ENCODE results near the gene IFT27.
"Not testable (repeated sequence)": the region's sequence is repeated elsewhere in the genome, so short reads cannot be mapped to it uniquely, and the experiment has no call there.

IFT27 gene

DNA sequence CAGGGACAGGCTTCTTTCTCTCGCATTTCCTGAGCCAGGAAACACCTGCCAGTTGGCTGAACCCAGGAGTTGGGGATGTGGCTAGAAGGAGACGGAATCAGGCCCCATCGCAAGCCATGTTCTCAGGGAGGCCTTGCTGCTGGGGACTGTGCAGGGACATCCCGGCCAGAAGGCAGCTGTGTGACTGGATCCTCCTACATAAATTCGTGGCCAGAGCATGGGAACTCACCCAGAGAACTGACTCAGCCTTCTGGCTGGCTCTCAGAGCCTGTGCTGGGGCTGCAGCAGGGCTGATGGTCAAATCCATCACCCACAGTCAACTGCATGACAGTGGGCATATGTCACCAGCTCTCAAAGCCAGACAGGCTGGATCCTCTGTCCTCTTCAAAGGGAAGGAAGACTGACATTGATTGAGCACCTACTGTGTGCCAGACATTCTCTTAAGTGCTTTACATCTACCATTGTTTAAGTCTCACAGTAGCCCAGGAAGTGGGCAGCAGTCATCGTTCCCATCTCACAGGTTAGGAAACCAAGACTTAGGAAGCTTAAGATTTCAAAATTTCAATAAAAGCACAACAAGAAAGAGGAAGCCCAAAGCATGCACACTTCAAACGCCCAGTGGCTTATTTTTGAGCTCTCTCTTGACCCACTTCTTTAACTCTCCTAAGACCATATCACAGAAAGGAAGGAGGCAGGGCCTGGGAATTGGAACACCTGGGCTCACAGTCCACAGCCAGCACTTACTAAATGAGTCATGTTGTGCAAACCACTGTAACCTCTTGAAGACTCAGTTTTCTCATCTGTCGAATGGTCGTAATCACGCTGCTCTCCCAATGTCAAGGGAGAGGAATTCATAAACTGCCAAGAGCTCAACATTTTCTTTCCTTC, 41.5 kb downstream of the IFT27 start:
- H3K4me3 Mint-ChIP-seq, result no peak overlapping the region
- H3K27ac Mint-ChIP-seq, result no peak overlapping the region
- H3K36me3 Mint-ChIP-seq, result no peaks in the 10 kb centered on the region
- H3K4me1 Mint-ChIP-seq (ENCODE audit: low read depth), result no peaks in the 10 kb centered on the region
- no peaks in the 10 kb centered on the region for H3K9me3 Mint-ChIP-seq (ENCODE audit: low read depth)
- H3K27me3 Mint-ChIP-seq, result peaks cover 23% of the 10 kb centered on the region

DNA sequence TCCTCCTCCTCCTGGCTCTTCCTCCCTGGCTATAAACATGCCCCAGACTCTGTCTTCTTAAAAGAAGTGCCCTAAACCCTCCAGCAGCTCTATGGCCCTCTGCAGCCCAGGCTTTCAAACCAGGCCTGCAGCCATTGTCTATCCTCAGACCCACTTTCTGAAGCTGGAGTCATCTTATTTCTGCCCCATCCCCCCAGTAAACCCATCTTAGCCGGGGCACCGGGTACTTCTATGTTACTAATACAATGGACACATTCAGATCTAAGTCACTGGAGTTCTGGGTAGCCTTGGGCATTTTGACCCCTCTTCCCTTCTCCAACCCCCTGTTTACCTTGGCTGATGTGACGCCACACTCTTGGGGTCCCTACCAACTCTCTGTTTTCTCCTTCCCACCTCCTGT, 42.6 kb downstream of the IFT27 start:
- H3K9me3 Mint-ChIP-seq (ENCODE audit: low read depth), result no peaks in the 10 kb centered on the region
- no peaks in the 10 kb centered on the region for H3K36me3 Mint-ChIP-seq
- no peak overlapping the region for H3K4me3 Mint-ChIP-seq
- peaks cover 18% of the 10 kb centered on the region for H3K27me3 Mint-ChIP-seq
- no peaks in the 10 kb centered on the region for H3K4me1 Mint-ChIP-seq (ENCODE audit: low read depth)
- H3K27ac Mint-ChIP-seq, result no peak overlapping the region

- H3K27me3 Mint-ChIP-seq, result peaks cover 16% of the 10 kb centered on the region
- no peak overlapping the region for H3K27ac Mint-ChIP-seq
- H3K36me3 Mint-ChIP-seq, result no peaks in the 10 kb centered on the region
- no peaks in the 10 kb centered on the region for H3K4me1 Mint-ChIP-seq (ENCODE audit: low read depth)
- H3K4me3 Mint-ChIP-seq, result no peak overlapping the region
- H3K9me3 Mint-ChIP-seq (ENCODE audit: low read depth), result no peaks in the 10 kb centered on the region
Observed at GRCh38 chr22:36732609-36733008, 43.3 kb downstream of the IFT27 start.

DNA sequence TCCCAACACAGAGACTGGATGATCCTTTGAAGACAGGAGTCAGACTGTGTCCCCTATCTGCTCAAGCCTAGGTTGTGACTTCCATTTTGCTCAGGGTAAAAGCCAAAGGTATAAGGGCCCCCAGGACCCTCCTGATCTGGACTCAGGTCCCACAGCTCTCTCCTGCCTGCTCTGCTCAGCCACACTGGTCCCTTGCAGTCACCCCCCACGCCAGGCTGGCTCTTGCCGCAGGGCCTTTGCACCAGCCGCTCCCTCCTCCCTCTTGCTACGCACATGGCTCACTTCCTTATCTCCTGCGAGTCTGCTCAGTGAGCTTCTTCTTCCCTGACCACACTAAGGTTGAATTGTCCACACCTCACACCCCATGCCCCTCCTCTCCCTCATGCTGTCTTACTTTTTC, 44.0 kb downstream of the IFT27 start:
- Mint-ChIP-seq H3K27ac (no peak overlapping the region), H3K9me3 (ENCODE audit: low read depth) (no peaks in the 10 kb centered on the region), H3K27me3 (peaks cover 16% of the 10 kb centered on the region), H3K4me3 (no peak overlapping the region), H3K4me1 (ENCODE audit: low read depth) (no peaks in the 10 kb centered on the region), H3K36me3 (no peaks in the 10 kb centered on the region)

DNA sequence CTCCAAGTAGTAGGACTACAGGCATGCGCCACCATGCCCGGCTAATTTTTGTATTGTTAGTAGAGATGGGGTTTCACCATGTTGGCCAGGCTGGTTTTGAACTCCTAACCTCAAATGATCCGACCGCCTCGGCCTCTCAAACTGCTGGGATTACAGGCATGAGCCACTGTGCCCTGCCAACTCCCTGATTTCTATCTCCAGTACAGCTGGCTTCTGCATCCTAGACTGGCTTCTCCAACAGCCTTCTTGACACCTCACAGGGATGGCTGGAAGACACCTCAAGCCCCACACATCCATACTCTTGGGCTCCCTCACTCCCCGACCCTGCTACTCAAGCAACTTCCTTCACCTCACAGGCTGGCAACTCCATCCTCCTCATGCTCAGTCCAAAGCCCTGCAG, 44.6 kb downstream of the IFT27 start:
- H3K27ac Mint-ChIP-seq; H3K4me3 Mint-ChIP-seq; H3K4me1 Mint-ChIP-seq (ENCODE audit: low read depth); H3K36me3 Mint-ChIP-seq; H3K9me3 Mint-ChIP-seq (ENCODE audit: low read depth): not testable (repeated sequence)
- H3K27me3 Mint-ChIP-seq, result peaks cover 13% of the 10 kb centered on the region

DNA sequence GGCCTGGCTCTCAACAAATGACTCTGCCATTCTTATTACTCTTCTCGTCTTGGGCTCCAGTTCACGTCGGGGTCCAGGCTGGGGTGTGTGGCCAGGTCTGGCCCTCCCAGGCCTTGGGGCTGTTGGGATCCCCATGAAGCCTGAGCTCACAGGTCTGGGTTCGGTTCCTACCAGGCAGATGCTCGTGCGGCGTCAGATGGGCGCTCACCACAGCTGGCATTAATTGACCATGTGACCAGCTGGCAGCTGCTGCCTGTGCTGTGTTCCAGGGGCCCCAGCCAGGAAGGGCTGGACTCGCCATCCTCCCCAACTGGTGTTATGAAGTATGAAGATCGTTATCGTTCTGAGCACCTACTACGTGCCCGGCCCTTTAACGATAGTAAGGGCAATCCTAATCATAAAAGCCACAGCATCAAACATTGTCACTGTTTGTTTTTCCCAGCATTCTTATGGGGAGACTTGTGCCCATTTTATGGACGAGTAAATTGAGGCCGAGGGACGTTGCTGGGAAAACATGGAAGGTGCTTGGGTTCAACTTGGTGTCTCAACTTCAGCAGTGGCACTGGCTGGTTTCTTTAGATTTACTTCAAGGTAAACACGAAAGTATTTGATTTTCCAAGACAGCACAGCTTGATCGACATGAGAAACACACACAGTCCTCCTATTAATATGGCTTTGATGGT, 45.6 kb downstream of the IFT27 start:
- Mint-ChIP-seq H3K4me1 (ENCODE audit: low read depth) (no peaks in the 10 kb centered on the region), H3K27ac (no peak overlapping the region), H3K27me3 (peaks cover 10% of the 10 kb centered on the region), H3K36me3 (no peaks in the 10 kb centered on the region), H3K4me3 (no peak overlapping the region), H3K9me3 (ENCODE audit: low read depth) (no peaks in the 10 kb centered on the region)

DNA sequence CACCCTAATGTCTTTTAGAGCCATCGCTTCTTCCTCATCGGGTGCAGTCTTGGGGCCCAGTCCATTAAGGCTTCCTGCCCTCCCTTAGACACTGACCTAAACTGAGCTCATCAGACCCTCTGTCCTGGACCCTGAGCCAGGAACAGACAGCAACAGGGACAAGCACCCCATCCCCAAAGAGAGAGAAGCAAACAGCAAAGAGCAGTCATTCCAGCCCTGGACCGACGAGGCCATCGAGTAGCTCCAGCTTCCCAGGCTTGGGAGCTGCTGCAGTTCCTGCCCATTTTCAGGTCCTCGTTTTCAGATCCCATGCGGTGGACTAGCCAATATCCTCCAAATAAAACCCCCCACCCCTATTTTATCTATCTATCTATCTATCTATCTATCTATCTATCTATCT, 46.6 kb downstream of the IFT27 start:
- no peaks in the 10 kb centered on the region for H3K9me3 Mint-ChIP-seq (ENCODE audit: low read depth)
- H3K36me3 Mint-ChIP-seq, result no peaks in the 10 kb centered on the region
- no peaks in the 10 kb centered on the region for H3K4me1 Mint-ChIP-seq (ENCODE audit: low read depth)
- H3K4me3 Mint-ChIP-seq, result no peak overlapping the region
- no peak overlapping the region for H3K27ac Mint-ChIP-seq
- H3K27me3 Mint-ChIP-seq, result peaks cover 9% of the 10 kb centered on the region

GRCh38 chr22:36728505-36728904, 47.4 kb downstream of the IFT27 start:
- Mint-ChIP-seq H3K27me3 (peaks cover 11% of the 10 kb centered on the region), H3K4me1 (ENCODE audit: low read depth) (no peaks in the 10 kb centered on the region), H3K9me3 (ENCODE audit: low read depth) (no peaks in the 10 kb centered on the region), H3K36me3 (no peaks in the 10 kb centered on the region), H3K27ac (no peak overlapping the region), H3K4me3 (no peak overlapping the region)

GRCh38 chr22:36727927-36728488, 47.9 kb downstream of the IFT27 start:
- Mint-ChIP-seq H3K9me3 (ENCODE audit: low read depth) (no peaks in the 10 kb centered on the region), H3K27me3 (peaks cover 13% of the 10 kb centered on the region), H3K27ac (no peak overlapping the region), H3K4me1 (ENCODE audit: low read depth) (no peaks in the 10 kb centered on the region), H3K36me3 (no peaks in the 10 kb centered on the region), H3K4me3 (no peak overlapping the region)

DNA sequence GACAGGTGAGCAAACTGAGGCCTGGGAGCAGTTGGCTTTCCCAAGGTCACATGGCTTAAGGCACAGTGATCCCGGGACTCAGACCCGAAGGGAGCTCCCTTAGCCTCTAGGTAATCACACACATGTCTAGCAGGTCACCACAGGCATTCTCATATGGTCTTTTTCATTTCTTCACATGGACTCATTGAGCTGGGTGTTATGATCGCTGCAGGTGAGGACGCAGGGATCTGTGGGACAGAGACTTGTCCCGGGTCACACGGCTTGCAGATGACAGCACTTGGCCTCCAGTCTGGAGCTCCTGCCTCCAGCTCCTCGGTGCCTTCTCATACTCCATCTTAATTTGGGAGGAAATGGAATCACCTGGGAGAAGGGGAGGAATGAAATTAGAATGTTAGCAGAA, 48.8 kb downstream of the IFT27 start:
- Mint-ChIP-seq H3K4me1 (ENCODE audit: low read depth) (no peaks in the 10 kb centered on the region), H3K27me3 (peaks cover 14% of the 10 kb centered on the region), H3K36me3 (no peaks in the 10 kb centered on the region), H3K27ac (no peak overlapping the region), H3K9me3 (ENCODE audit: low read depth) (no peaks in the 10 kb centered on the region), H3K4me3 (no peak overlapping the region)

DNA sequence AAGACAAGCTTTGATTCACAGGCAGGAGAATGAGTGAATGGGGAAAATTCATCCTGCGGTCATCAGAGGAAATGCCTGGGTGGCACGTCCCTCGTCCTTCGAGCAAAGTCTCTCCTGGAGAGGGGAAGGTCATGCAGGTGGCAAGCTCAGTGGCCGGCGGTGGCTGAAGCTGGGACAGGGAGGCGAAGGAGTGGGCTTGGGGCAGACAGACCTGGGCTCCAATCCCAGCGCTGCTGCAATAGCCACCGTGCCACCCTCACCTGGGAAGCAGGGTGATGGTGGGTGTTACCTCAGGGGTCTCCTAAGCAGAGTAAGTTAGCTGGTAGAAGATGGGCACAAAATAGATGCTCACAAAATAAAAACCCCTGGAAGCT, 49.9 kb downstream of the IFT27 start:
- Mint-ChIP-seq H3K36me3 (no peaks in the 10 kb centered on the region), H3K4me3 (no peak overlapping the region), H3K27ac (no peak overlapping the region), H3K4me1 (ENCODE audit: low read depth) (no peaks in the 10 kb centered on the region), H3K9me3 (ENCODE audit: low read depth) (no peaks in the 10 kb centered on the region), H3K27me3 (peaks cover 11% of the 10 kb centered on the region)

- Mint-ChIP-seq H3K4me1 (ENCODE audit: low read depth) (no peaks in the 10 kb centered on the region), H3K9me3 (ENCODE audit: low read depth) (no peaks in the 10 kb centered on the region), H3K36me3 (no peaks in the 10 kb centered on the region), H3K27me3 (peaks cover 11% of the 10 kb centered on the region), H3K27ac (no peak overlapping the region), H3K4me3 (no peak overlapping the region)
Observed at GRCh38 chr22:36725366-36726006, 50.4 kb downstream of the IFT27 start.

GRCh38 chr22:36724836-36725235, 51.1 kb downstream of the IFT27 start:
- H3K27me3 Mint-ChIP-seq, result peaks cover 11% of the 10 kb centered on the region
- no peak overlapping the region for H3K27ac Mint-ChIP-seq
- no peak overlapping the region for H3K4me3 Mint-ChIP-seq
- H3K9me3 Mint-ChIP-seq (ENCODE audit: low read depth), result no peaks in the 10 kb centered on the region
- H3K4me1 Mint-ChIP-seq (ENCODE audit: low read depth), result no peaks in the 10 kb centered on the region
- no peaks in the 10 kb centered on the region for H3K36me3 Mint-ChIP-seq

DNA sequence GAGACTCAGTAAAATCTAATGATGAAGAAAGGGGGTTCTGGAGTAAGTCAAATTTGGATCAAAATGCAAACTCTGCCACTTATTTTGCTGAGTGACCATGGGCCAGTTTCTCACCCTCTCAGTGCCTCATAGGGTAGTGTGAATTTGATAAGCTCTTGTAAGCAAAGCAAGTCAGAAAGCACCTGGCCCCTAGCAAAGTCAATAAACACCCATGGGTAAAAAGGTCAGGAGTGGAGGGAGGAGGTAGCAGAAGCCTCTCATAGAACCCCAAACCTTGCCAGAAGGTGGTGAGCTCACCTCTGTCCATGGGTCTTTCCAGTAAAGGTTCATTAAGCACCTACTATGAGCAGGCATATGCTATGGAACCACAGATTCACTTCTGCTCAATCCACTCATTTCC, 53.9 kb downstream of the IFT27 start:
- Mint-ChIP-seq H3K27ac (no peak overlapping the region), H3K4me1 (ENCODE audit: low read depth) (no peaks in the 10 kb centered on the region), H3K4me3 (no peak overlapping the region), H3K36me3 (no peaks in the 10 kb centered on the region), H3K27me3 (peaks cover 10% of the 10 kb centered on the region), H3K9me3 (ENCODE audit: low read depth) (no peaks in the 10 kb centered on the region)

DNA sequence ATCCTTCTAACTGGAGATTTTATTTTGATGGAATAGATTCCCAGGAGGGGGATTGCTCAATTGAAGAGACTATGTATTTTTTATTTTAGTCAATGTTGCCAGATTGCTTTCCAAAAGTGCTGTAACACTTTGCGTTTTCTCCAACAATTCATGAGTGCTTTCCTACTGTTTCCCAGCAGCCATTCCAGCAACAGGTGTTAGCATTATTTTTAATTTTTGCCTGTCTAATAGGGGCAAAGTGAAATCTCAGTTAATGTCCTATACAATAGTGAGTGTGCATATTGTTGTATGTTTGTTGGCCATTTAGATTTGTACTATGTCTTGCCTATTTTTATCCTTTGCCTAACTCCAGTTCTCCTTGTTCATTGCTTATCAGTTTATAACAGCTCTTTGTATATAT, 60.3 kb downstream of the IFT27 start:
- Mint-ChIP-seq H3K4me1 (ENCODE audit: low read depth) (no peaks in the 10 kb centered on the region), H3K9me3 (ENCODE audit: low read depth) (no peaks in the 10 kb centered on the region), H3K36me3 (no peaks in the 10 kb centered on the region), H3K27ac (no peak overlapping the region), H3K27me3 (peaks cover 9% of the 10 kb centered on the region), H3K4me3 (no peak overlapping the region)

All from activated naive CD8-positive, alpha-beta T cell (primary cell).